ENCODE measurements around the gene PRRX2.

- TF ChIP-seq, protein P1, sequence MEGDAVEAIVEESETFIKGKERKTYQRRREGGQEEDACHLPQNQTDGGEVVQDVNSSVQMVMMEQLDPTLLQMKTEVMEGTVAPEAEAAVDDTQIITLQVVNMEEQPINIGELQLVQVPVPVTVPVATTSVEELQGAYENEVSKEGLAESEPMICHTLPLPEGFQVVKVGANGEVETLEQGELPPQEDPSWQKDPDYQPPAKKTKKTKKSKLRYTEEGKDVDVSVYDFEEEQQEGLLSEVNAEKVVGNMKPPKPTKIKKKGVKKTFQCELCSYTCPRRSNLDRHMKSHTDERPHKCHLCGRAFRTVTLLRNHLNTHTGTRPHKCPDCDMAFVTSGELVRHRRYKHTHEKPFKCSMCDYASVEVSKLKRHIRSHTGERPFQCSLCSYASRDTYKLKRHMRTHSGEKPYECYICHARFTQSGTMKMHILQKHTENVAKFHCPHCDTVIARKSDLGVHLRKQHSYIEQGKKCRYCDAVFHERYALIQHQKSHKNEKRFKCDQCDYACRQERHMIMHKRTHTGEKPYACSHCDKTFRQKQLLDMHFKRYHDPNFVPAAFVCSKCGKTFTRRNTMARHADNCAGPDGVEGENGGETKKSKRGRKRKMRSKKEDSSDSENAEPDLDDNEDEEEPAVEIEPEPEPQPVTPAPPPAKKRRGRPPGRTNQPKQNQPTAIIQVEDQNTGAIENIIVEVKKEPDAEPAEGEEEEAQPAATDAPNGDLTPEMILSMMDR (conservative IDR thresholded peaks at IDR 0.05; ENCODE audit: low read depth, low read length) = peak; percentile 71
- no peak for TF ChIP-seq EZH2 (IDR thresholded peaks at IDR 0.05; ENCODE audit: borderline replicate concordance, low read depth, low read length, poor library complexity, severe bottlenecking)
These were observed 48.3 kb upstream of the PRRX2 start for GRCh38 chr9:129617167-129617566.
